ENCODE measurements around the gene SLC16A3.

DNA sequence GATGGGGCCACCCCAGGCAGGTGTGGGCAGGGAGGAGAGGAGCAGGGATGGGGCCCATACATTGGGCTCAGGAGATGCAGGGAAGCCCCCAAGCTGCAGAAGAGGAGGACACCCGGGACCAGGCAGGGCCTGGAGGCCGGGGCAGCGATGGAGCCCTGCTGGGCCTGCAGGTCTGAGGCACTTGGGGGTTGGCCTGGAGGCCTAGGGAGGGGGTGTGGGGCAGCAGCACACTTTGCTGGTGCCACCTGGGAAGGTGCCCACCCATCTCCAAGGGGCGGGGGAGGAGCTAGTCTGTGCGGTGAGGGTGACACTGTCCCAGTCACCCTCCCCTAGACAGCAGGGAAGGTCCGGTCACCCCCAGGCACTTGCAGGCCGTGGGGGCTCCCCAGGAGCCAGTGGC lies 9.8 kb upstream of the SLC16A3 start:
- TF ChIP-seq, protein P1, sequence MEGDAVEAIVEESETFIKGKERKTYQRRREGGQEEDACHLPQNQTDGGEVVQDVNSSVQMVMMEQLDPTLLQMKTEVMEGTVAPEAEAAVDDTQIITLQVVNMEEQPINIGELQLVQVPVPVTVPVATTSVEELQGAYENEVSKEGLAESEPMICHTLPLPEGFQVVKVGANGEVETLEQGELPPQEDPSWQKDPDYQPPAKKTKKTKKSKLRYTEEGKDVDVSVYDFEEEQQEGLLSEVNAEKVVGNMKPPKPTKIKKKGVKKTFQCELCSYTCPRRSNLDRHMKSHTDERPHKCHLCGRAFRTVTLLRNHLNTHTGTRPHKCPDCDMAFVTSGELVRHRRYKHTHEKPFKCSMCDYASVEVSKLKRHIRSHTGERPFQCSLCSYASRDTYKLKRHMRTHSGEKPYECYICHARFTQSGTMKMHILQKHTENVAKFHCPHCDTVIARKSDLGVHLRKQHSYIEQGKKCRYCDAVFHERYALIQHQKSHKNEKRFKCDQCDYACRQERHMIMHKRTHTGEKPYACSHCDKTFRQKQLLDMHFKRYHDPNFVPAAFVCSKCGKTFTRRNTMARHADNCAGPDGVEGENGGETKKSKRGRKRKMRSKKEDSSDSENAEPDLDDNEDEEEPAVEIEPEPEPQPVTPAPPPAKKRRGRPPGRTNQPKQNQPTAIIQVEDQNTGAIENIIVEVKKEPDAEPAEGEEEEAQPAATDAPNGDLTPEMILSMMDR (IDR thresholded peaks at IDR 0.05), result no peak
- TF ChIP-seq POLR2A (IDR thresholded peaks at IDR 0.05), result no peak
- TF ChIP-seq POLR2AphosphoS5 (IDR thresholded peaks at IDR 0.05), result no peak

Data from stomach (tissue), 4 donors.